HG02885 (cell line): ENCODE measurements around the gene DOCK4.
"Not testable (repeated sequence)": the region's sequence is repeated elsewhere in the genome, so short reads cannot be mapped to it uniquely, and the experiment has no call there.

ENCODE experiments used
- ATAC-seq: cut with Tn5 transposase; IDR thresholded peaks from one replicate; pipeline ENCODE4 v1.9.1; 2021; ENCODE audit warnings: mild to moderate bottlenecking; ENCODE audit not compliant: unreplicated experiment, poor library complexity

The DOCK4 gene

GRCh38 chr7:112138325-112138852 lies 67.8 kb downstream of the DOCK4 start:
- no peak for ATAC-seq

DNA sequence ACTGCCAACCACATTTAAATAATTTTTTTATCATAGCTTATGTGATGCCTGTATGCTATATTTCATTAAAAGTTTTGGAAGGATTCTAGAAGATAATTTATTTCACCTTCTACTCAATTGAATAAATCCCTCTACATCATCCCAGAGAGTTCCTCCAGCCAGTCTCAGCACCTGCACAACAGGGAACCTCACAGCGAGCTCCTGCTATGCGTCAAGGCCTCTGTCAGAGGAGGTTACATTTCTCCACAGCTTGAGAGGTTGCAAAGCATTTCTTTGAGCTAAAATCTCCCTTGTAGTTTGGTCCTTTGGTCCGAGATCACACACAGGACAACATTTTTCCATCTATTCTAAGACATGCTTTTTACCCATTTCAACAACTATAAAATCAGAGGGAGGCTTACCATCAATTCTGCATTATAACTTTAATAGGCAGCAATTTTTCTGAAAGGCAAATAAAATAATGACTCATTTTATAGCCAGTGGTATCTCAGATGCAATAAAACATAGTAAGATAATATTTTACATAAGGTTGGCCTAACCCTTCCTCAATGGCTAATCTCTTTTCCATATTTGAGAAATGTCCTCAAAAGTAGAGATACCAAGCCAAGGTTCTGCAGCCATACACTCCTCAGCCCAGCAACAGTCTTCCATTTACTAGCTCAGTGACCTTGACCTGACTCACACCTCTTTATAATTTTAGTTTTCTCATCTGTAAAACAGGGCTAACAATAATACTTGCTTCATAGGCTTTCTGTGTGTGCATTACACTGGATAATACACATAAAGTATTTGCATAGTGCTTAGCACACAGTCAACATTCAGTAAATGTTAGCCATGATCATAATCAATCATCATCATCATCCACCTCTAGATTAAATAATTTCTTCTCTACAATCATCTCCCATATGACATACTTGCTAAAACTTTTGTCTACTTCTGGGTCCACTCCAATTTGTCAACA lies 68.8 kb downstream of the DOCK4 start:
- no peak for ATAC-seq

- no peak for ATAC-seq
These were observed 69.8 kb downstream of the DOCK4 start for GRCh38 chr7:112136271-112137008.

- ATAC-seq: no peak
These were observed 70.4 kb downstream of the DOCK4 start for GRCh38 chr7:112135815-112136214.

DNA sequence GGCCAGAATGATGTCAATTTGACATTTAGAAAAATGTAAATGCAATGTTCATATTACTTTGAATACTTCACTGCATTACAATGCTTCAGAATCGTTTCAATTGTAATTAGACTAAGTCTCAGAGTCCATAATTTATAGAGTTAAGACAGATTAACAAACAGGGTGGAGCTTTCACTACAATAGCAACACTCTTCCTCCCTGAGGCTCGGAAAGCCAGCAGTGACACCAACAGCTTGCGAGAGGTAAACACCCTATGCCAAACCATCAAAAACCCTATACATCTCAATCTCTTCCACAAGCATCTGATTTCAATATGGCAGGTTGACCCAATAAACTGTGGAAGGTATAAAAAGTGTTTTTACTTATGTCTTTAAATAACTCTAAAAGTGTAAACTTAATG lies 72.2 kb downstream of the DOCK4 start:
- no peak for ATAC-seq

DNA sequence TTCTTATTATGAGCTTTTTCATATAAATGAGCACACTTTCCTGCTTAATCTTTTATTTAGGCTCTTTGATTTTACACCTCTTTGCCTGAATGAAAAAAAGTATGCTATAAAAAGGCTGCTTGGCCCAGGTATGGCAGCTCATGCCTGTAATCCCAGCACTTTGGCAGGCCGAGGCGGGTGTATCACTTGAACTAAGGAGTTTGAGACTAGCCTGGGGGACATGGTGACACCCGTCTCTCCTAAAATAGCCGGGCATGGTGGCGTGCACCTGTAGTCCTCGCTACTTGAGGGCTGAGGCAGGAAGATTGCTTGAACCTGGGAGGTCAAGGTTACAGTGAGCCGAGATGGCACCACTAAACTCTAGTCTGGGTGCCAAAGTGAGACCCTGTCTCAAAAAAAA lies 72.9 kb downstream of the DOCK4 start:
- no peak for ATAC-seq

GRCh38 chr7:112132051-112132694 lies 74.0 kb downstream of the DOCK4 start:
- no peak for ATAC-seq

DNA sequence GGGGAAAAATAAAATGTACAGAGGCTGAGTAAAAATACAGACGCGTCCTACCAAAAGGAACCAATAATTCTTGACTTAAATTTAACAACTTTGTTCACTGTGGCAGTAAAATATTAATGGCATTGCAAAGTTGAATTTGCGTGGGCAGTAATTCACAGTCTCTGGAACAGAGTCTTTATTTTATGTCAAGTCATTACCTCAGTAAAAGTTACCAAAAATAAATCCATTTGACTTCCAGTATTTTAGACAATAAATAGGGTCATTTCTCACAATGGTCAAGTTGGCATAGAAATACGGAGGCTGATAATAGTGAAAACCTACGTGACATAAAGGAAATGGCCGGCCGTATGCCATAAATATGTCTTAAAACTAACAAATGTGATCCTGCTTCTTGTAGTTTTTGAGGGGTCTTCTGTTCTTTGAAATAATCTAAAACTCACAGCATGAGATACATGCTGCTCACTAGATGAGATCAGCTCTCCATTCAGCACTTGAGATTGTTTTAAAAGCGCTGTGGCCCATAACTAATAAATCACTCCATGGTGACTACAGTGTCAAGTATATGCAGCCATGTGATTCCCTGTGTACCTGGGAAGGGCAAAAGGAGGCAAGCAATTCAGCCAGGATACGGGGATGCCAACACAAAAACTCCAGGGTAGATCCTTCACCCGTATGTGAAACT lies 75.3 kb downstream of the DOCK4 start:
- no peak for ATAC-seq

- ATAC-seq: no peak
These were observed 76.4 kb downstream of the DOCK4 start for GRCh38 chr7:112129655-112130323.

DNA sequence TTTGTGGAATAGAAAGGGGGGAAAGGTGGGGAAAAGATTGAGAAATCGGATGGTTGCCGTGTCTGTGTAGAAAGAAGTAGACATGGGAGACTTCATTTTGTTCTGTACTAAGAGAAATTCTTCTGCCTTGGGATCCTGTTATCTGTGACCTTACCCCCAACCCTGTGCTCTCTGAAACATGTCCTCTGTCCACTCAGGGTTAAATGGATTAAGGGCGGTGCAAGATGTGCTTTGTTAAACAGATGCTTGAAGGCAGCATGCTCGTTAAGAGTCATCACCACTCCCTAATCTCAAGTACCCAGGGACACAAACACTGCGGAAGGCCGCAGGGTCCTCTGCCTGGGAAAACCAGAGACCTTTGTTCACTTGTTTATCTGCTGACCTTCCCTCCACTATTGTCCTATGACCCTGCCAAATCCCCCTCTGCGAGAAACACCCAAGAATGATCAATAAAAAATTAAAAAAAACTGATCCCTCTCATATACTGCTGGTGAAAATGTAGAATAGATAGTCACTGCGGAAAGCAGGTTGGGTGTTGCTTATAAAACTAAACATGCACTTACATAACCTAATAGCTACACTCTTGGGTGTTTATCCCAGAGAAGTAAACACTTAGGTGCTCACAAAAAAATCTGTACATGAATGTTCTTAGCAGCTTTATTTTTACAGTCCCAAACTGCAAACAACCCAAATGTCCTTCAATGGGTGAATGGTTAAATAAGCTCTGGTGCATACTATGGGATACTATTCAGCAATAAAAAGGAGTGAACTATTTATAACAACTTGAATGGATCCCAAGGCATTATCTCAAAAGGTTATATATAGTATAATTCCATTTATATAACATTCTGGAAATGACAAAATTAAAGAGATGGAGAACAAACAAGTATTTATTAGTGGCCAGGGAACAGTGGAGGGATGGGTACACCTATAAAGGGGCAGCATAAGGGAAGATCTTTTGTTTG lies 77.5 kb downstream of the DOCK4 start:
- ATAC-seq: not testable (repeated sequence)

DNA sequence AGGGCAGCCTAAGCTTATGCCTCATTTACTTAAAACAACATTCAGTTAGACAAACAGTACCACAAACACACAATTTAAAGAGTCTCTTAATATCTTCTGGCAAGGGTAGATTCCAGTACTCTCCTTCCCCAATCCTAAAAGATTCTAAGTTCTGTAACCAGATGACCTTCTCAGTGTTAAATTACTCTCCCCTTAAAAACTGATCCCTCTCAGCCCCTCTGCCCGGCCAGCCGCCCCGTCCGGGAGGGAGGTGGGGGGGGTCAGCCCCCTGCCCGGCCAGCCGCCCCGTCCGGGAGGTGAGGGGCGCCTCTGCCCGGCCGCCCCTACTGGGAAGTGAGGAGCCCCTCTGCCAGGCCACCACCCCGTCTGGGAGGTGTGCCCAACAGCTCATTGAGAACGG lies 78.2 kb downstream of the DOCK4 start:
- ATAC-seq: not testable (repeated sequence)

GRCh38 chr7:112125250-112125649 lies 80.9 kb downstream of the DOCK4 start:
- no peak for ATAC-seq

DNA sequence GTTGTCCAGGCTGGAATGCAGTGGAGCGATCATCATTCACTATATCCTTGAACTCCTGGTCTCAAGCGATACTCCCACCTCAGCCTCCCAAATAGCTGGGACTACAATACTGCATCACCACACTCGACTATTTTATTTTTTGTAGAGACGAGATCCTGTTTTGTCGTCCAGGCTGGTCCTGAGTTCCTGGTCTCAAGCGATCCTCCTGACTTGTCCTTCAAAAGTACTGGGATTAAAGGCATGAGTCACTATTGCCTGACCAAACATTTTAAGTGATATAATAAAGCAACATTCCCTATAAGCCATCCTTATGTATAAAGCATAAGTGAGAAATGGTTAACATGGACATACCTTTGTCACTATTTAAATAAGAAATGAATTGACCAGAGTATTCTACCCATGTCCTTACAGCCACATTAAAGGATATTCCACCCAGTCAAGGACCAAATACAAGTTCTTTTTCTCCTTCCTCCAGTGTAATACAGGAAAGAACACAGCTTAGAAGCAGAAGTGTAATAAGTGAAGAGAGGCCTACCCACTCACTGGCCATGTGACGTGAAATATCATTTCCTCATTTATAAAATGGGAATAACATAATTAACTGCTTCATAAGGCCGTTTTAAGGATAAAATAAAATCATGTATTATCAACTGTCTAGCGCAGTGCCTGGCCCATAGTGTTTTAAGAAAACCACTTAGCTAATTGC lies 82.0 kb downstream of the DOCK4 start:
- no peak for ATAC-seq

- no peak for ATAC-seq
These were observed 83.4 kb downstream of the DOCK4 start for GRCh38 chr7:112122798-112123197.

DNA sequence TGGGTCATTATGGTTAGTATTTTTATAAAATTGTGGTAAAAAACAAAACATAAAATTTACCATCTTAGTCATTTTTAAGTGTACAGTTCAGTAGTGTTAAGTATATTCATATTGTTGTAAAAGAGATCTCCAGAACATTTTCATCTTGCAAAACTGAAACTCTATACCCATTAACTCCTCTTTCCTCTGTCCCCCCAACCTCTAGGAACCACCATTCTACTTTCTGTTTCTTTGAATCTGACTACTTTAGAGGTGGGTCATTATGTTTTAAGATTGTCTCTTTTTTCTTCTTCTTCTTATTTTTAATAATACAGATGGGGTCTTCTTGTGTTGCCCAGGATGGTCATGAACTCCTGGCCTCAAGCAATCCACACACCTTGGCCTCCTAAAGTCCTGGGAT lies 84.1 kb downstream of the DOCK4 start:
- ATAC-seq: no peak

GRCh38 chr7:112121318-112121717 lies 84.9 kb downstream of the DOCK4 start:
- ATAC-seq: no peak

- no peak for ATAC-seq
These were observed 85.4 kb downstream of the DOCK4 start for GRCh38 chr7:112120696-112121217.
